Measurements from ENCODE around the gene EMC1. TPM values are rescaled to one million over a fixed set of nuclear protein-coding genes. Genes with fewer than 3 reads are reported as not detected.
"Not testable (repeated sequence)": the region's sequence is repeated elsewhere in the genome, so short reads cannot be mapped to it uniquely, and the experiment has no call there.

Gene EMC1
- total RNA-seq, 1 donor from 2014 or later = 50.5 TPM

DNA sequence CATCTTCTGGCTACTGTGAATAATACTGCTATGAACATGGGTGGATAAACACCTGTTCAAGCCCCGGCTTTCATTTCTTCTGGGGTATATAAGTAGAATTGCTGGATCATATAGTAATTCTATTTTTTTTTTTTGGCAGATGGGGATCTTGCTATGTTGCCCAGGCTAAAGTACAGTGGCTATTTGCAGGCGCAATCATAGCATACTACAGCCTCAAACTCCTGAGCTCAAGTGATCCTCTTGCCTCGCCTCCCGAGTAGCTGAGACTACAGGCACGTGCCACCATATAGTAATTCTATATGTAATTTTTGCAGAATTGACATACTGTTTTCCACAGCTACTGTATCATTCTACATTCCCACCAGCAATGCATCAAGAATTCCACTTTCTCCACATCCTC is 69.1 kb downstream of the EMC1 start:
- peaks cover 5% of the 10 kb centered on the region for H3K27me3 Mint-ChIP-seq (ENCODE audit: unreplicated experiment)
- H3K9me3 Mint-ChIP-seq (ENCODE audit: unreplicated experiment) = no peaks in the 10 kb centered on the region
- no peak for TF ChIP-seq CTCF (IDR thresholded peaks at IDR 0.05; ENCODE audit: unreplicated experiment)
- H3K27ac Mint-ChIP-seq (ENCODE audit: unreplicated experiment) = no peak overlapping the region
- no peak for DNase-seq (ENCODE audit: low spot score)
- H3K36me3 Mint-ChIP-seq (ENCODE audit: low read depth, unreplicated experiment) = peaks cover 58% of the 10 kb centered on the region
- H3K4me1 Mint-ChIP-seq (ENCODE audit: unreplicated experiment) = peaks cover 16% of the 10 kb centered on the region
- H3K4me3 Mint-ChIP-seq (ENCODE audit: unreplicated experiment) = no peak overlapping the region

DNA sequence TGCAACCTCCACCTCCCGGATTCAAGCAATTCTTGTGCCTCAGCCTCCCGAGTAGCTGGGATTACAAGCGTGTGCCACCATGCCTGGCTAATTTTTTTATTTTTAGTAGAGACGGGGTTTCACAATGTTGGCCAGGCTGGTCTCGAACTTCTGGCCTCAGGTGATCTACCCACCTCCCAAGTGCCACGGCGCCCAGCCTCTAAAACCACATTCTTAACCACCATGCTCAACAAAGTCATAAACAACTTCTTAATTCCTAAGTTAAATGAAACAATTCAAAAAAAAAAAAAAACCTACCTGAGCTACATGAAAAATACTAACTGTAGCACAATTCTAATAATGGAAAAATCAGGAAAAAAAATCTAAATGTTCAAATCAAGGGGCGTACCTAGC is 71.1 kb downstream of the EMC1 start:
- not testable (repeated sequence) for H3K9me3 Mint-ChIP-seq (ENCODE audit: unreplicated experiment); H3K4me3 Mint-ChIP-seq (ENCODE audit: unreplicated experiment); DNase-seq (ENCODE audit: low spot score); H3K27me3 Mint-ChIP-seq (ENCODE audit: unreplicated experiment)
- peak overlapping the region; percentile 78 for H3K27ac Mint-ChIP-seq (ENCODE audit: unreplicated experiment)
- H3K36me3 Mint-ChIP-seq (ENCODE audit: low read depth, unreplicated experiment) = peaks cover 52% of the 10 kb centered on the region
- peaks cover 16% of the 10 kb centered on the region for H3K4me1 Mint-ChIP-seq (ENCODE audit: unreplicated experiment)

- no peaks in the 10 kb centered on the region for H3K9me3 Mint-ChIP-seq (ENCODE audit: unreplicated experiment)
- peaks cover 16% of the 10 kb centered on the region for H3K4me1 Mint-ChIP-seq (ENCODE audit: unreplicated experiment)
- H3K27me3 Mint-ChIP-seq (ENCODE audit: unreplicated experiment) = peaks cover 6% of the 10 kb centered on the region
- peak; percentile 20 for DNase-seq (ENCODE audit: low spot score)
- peak; percentile 16 for TF ChIP-seq CTCF (IDR thresholded peaks at IDR 0.05; ENCODE audit: unreplicated experiment)
- H3K36me3 Mint-ChIP-seq (ENCODE audit: low read depth, unreplicated experiment) = peaks cover 51% of the 10 kb centered on the region
- H3K27ac Mint-ChIP-seq (ENCODE audit: unreplicated experiment) = peak overlapping the region; percentile 93
- no peak overlapping the region for H3K4me3 Mint-ChIP-seq (ENCODE audit: unreplicated experiment)
Observed at GRCh38 chr1:19179597-19180264, 71.6 kb downstream of the EMC1 start.

DNA sequence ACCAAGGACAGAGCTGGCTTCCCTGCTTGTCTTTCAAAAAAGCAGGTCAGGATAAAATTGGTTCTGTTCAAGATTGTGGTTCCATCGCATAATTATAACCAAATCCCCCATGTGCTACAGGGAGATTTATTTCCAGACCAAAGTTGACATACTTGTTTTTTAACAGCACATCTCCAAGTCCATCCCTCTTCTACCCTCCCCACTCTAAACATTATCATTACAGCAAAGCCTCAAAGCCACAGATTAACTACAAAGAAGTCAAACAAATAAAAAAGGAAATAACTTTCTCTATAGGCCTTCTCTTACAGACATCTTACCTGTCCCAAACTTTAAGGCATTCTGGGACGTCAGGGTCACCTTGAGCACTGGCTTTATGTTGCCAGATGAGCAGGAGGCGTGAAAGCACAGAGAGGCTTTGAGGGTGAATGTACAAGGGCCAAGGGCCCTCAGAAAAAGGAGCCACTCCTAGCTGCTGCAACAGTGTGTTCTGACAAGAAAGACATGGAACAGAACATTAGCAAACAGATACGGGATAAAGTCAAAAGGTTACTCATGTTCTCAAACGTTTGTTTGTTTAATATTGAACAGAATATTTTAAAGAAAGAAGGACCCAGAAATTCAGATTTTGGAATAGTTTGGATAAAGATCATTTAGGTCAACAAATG is 72.5 kb downstream of the EMC1 start:
- peak overlapping the region; percentile 27 for H3K27ac Mint-ChIP-seq (ENCODE audit: unreplicated experiment)
- peaks cover 6% of the 10 kb centered on the region for H3K27me3 Mint-ChIP-seq (ENCODE audit: unreplicated experiment)
- DNase-seq (ENCODE audit: low spot score) = no peak
- peaks cover 16% of the 10 kb centered on the region for H3K4me1 Mint-ChIP-seq (ENCODE audit: unreplicated experiment)
- H3K4me3 Mint-ChIP-seq (ENCODE audit: unreplicated experiment) = peak overlapping the region; percentile 1
- H3K9me3 Mint-ChIP-seq (ENCODE audit: unreplicated experiment) = no peaks in the 10 kb centered on the region
- no peak for TF ChIP-seq CTCF (IDR thresholded peaks at IDR 0.05; ENCODE audit: unreplicated experiment)
- peaks cover 51% of the 10 kb centered on the region for H3K36me3 Mint-ChIP-seq (ENCODE audit: low read depth, unreplicated experiment)

- peaks cover 6% of the 10 kb centered on the region for H3K27me3 Mint-ChIP-seq (ENCODE audit: unreplicated experiment)
- no peak for DNase-seq (ENCODE audit: low spot score)
- no peaks in the 10 kb centered on the region for H3K9me3 Mint-ChIP-seq (ENCODE audit: unreplicated experiment)
- H3K27ac Mint-ChIP-seq (ENCODE audit: unreplicated experiment) = no peak overlapping the region
- H3K4me3 Mint-ChIP-seq (ENCODE audit: unreplicated experiment) = no peak overlapping the region
- peaks cover 51% of the 10 kb centered on the region for H3K36me3 Mint-ChIP-seq (ENCODE audit: low read depth, unreplicated experiment)
- TF ChIP-seq CTCF (IDR thresholded peaks at IDR 0.05; ENCODE audit: unreplicated experiment) = no peak
- peaks cover 16% of the 10 kb centered on the region for H3K4me1 Mint-ChIP-seq (ENCODE audit: unreplicated experiment)
Observed at GRCh38 chr1:19177811-19178210, 73.5 kb downstream of the EMC1 start.
